Measurements from ENCODE around the gene PLPP7. TPM values are rescaled to one million over a fixed set of nuclear protein-coding genes. Genes with fewer than 3 reads are reported as not detected.
"Not testable (repeated sequence)": the region's sequence is repeated elsewhere in the genome, so short reads cannot be mapped to it uniquely, and the experiment has no call there.

Gene PLPP7
- total RNA-seq, 1 donor from 2014 or later = 0.20 TPM

- Histone ChIP-seq H3K9me3 (ENCODE audit: insufficient read depth, low read depth, low read length) (no peaks in the 10 kb centered on the region), H3K27me3 (ENCODE audit: insufficient read depth, low read length) (no peaks in the 10 kb centered on the region), H3K4me1 (ENCODE audit: insufficient read depth, low read length) (peaks cover 3% of the 10 kb centered on the region), H3K4me3 (ENCODE audit: insufficient read depth, low read depth, low read length) (no peak overlapping the region), H3K36me3 (ENCODE audit: insufficient read depth, low read length) (no peaks in the 10 kb centered on the region), H3K27ac (ENCODE audit: low read depth, low read length) (no peak overlapping the region), H3K4me2 (ENCODE audit: low read length) (no peak overlapping the region), H4K20me1 (ENCODE audit: insufficient read depth, low read length) (no peaks in the 10 kb centered on the region), H3K9ac (ENCODE audit: low read length) (no peak overlapping the region), H3K79me2 (ENCODE audit: insufficient read depth, low read length) (no peaks in the 10 kb centered on the region), H2AFZ (ENCODE audit: low read depth, low read length) (peak overlapping the region; percentile 4)
- Mint-ChIP-seq H3K4me3 (ENCODE audit: unreplicated experiment) (no peak overlapping the region), H3K9me3 (ENCODE audit: unreplicated experiment) (peaks cover 3% of the 10 kb centered on the region), H3K4me1 (ENCODE audit: low read depth, unreplicated experiment) (no peaks in the 10 kb centered on the region), H3K27ac (ENCODE audit: unreplicated experiment) (no peak overlapping the region), H3K27me3 (ENCODE audit: low read depth, unreplicated experiment) (peaks cover 17% of the 10 kb centered on the region), H3K36me3 (ENCODE audit: low read depth, unreplicated experiment) (no peaks in the 10 kb centered on the region)
- FAIRE-seq (no peak), DNase-seq (ENCODE audit: low read depth) (no peak)
- no peak for TF ChIP-seq CTCF (IDR thresholded peaks at IDR 0.05; ENCODE audit: insufficient read depth, low read depth, low read length)
- TF ChIP-seq EZH2 (IDR thresholded peaks at IDR 0.05; ENCODE audit: insufficient read depth, low read length) = no peak
Measured at GRCh38 chr9:131337131-131337848, 47.8 kb downstream of the PLPP7 start.

GRCh38 chr9:131339212-131339611 lies 49.7 kb downstream of the PLPP7 start:
- not testable (repeated sequence) for H3K4me2 ChIP-seq (ENCODE audit: low read length); H3K9me3 ChIP-seq (ENCODE audit: insufficient read depth, low read depth, low read length); H2AFZ ChIP-seq (ENCODE audit: low read depth, low read length); H3K36me3 Mint-ChIP-seq (ENCODE audit: low read depth, unreplicated experiment); H3K27ac Mint-ChIP-seq (ENCODE audit: unreplicated experiment); H3K4me3 ChIP-seq (ENCODE audit: insufficient read depth, low read depth, low read length); H3K4me1 Mint-ChIP-seq (ENCODE audit: low read depth, unreplicated experiment); DNase-seq (ENCODE audit: low read depth); FAIRE-seq; H3K27me3 ChIP-seq (ENCODE audit: insufficient read depth, low read length); H3K4me1 ChIP-seq (ENCODE audit: insufficient read depth, low read length); H3K9me3 Mint-ChIP-seq (ENCODE audit: unreplicated experiment); H3K27ac ChIP-seq (ENCODE audit: low read depth, low read length); H3K79me2 ChIP-seq (ENCODE audit: insufficient read depth, low read length); H3K9ac ChIP-seq (ENCODE audit: low read length); H3K36me3 ChIP-seq (ENCODE audit: insufficient read depth, low read length); H3K4me3 Mint-ChIP-seq (ENCODE audit: unreplicated experiment); H4K20me1 ChIP-seq (ENCODE audit: insufficient read depth, low read length)
- peaks cover 27% of the 10 kb centered on the region for H3K27me3 Mint-ChIP-seq (ENCODE audit: low read depth, unreplicated experiment)

- not testable (repeated sequence) for H3K27ac ChIP-seq (ENCODE audit: low read depth, low read length); H3K36me3 ChIP-seq (ENCODE audit: insufficient read depth, low read length); H3K4me1 ChIP-seq (ENCODE audit: insufficient read depth, low read length); H3K4me3 ChIP-seq (ENCODE audit: insufficient read depth, low read depth, low read length); H3K9me3 ChIP-seq (ENCODE audit: insufficient read depth, low read depth, low read length); DNase-seq (ENCODE audit: low read depth); FAIRE-seq; H3K27ac Mint-ChIP-seq (ENCODE audit: unreplicated experiment); H3K36me3 Mint-ChIP-seq (ENCODE audit: low read depth, unreplicated experiment); H3K4me3 Mint-ChIP-seq (ENCODE audit: unreplicated experiment); H2AFZ ChIP-seq (ENCODE audit: low read depth, low read length); H4K20me1 ChIP-seq (ENCODE audit: insufficient read depth, low read length); H3K4me1 Mint-ChIP-seq (ENCODE audit: low read depth, unreplicated experiment); H3K4me2 ChIP-seq (ENCODE audit: low read length); H3K9ac ChIP-seq (ENCODE audit: low read length); H3K79me2 ChIP-seq (ENCODE audit: insufficient read depth, low read length); H3K9me3 Mint-ChIP-seq (ENCODE audit: unreplicated experiment); H3K27me3 ChIP-seq (ENCODE audit: insufficient read depth, low read length)
- peaks cover 27% of the 10 kb centered on the region for H3K27me3 Mint-ChIP-seq (ENCODE audit: low read depth, unreplicated experiment)
Measured at GRCh38 chr9:131344931-131345535, 55.5 kb downstream of the PLPP7 start.

Data from astrocyte (in vitro differentiated cells and primary cell).